HepG2 (cell line): Measurements from ENCODE around the gene ZNF512B. TPM values are rescaled to one million over a fixed set of nuclear protein-coding genes. Genes with fewer than 3 reads are reported as not detected.

ENCODE experiments used
- ATF7 ChIP-seq, 2 experiments: fragments of 450-650 bp in 1 of 2; sonication (generic) in 1 of 2; formaldehyde crosslinking in 1 of 2; IDR thresholded peaks; 2 replicates each; pipeline versions ENCODE4 v1.4.0 to v1.6.1; 2016 to 2020; ENCODE audit warnings: antibody characterized with exemption in 1 of 2, mild to moderate bottlenecking in 1 of 2, missing genetic modification reagents in 1 of 2
- ATRX ChIP-seq: sonication (generic); formaldehyde crosslinking; IDR thresholded peaks from 2 replicates; pipeline ENCODE4 v1.4.0; 2020; ENCODE audit warnings: missing genetic modification reagents, borderline replicate concordance
- CHCHD3 ChIP-seq: sonication (generic); formaldehyde crosslinking; IDR thresholded peaks from 2 replicates; pipeline ENCODE4 v1.8.0; 2022; ENCODE audit warnings: mild to moderate bottlenecking, missing genetic modification reagents, moderate library complexity
- DPF2 ChIP-seq: sonication (generic); formaldehyde crosslinking; IDR thresholded peaks from 2 replicates; pipeline ENCODE4 v1.4.0; 2020; ENCODE audit warnings: mild to moderate bottlenecking, low read depth, missing genetic modification reagents, borderline replicate concordance
- GMEB1 ChIP-seq: sonication (generic); formaldehyde crosslinking; IDR thresholded peaks from 2 replicates; pipeline ENCODE4 v1.5.1; 2020; ENCODE audit warnings: missing genetic modification reagents, mild to moderate bottlenecking, borderline replicate concordance
- MED13 ChIP-seq: sonication (generic); formaldehyde crosslinking; IDR thresholded peaks from 2 replicates; pipeline ENCODE4 v1.5.0; 2020; ENCODE audit warnings: missing genetic modification reagents
- MEF2D ChIP-seq: sonication (generic); formaldehyde crosslinking; IDR thresholded peaks from 2 replicates; pipeline ENCODE4 v1.5.1; 2020; ENCODE audit warnings: mild to moderate bottlenecking, missing genetic modification reagents
- NCOA1 ChIP-seq: sonication (generic); formaldehyde crosslinking; IDR thresholded peaks from 2 replicates; pipeline ENCODE4 v1.9.0; 2021; ENCODE audit warnings: missing genetic modification reagents
- TBX3 ChIP-seq: fragments of 450-650 bp; IDR thresholded peaks from 2 replicates; pipeline ENCODE4 v1.6.1; 2017; ENCODE audit warnings: antibody characterized with exemption, mild to moderate bottlenecking, inconsistent platforms, borderline replicate concordance
- TERF1 ChIP-seq: sonication (generic); formaldehyde crosslinking; IDR thresholded peaks from 2 replicates; pipeline ENCODE4 v1.8.0; 2022; ENCODE audit warnings: mild to moderate bottlenecking, missing genetic modification reagents, moderate library complexity
- ZBTB10 ChIP-seq: sonication (generic); formaldehyde crosslinking; IDR thresholded peaks from 2 replicates; pipeline ENCODE4 v1.4.0; 2020; ENCODE audit warnings: missing genetic modification reagents, borderline replicate concordance
- ZBTB38 ChIP-seq: sonication (generic); formaldehyde crosslinking; IDR thresholded peaks from 2 replicates; pipeline ENCODE4 v1.5.1; 2020; ENCODE audit warnings: mild to moderate bottlenecking, missing genetic modification reagents
- ZNF232 ChIP-seq: sonication (generic); formaldehyde crosslinking; IDR thresholded peaks from 2 replicates; pipeline ENCODE4 v1.4.0; 2020; ENCODE audit warnings: missing genetic modification reagents, borderline replicate concordance
- ZNF264 ChIP-seq: sonication (generic); formaldehyde crosslinking; IDR thresholded peaks from 2 replicates; pipeline ENCODE4 v1.4.0; 2020; ENCODE audit warnings: missing genetic modification reagents
- ZNF383 ChIP-seq: sonication (generic); formaldehyde crosslinking; IDR thresholded peaks from 2 replicates; pipeline ENCODE4 v1.4.0; 2020; ENCODE audit warnings: missing genetic modification reagents, mild to moderate bottlenecking, borderline replicate concordance
- ZNF557 ChIP-seq: sonication (generic); formaldehyde crosslinking; IDR thresholded peaks from 2 replicates; pipeline ENCODE4 v1.4.0; 2020; ENCODE audit warnings: missing genetic modification reagents
- ZNF740 ChIP-seq: sonication (generic); formaldehyde crosslinking; IDR thresholded peaks from 2 replicates; pipeline ENCODE4 v1.4.0; 2020; ENCODE audit warnings: missing genetic modification reagents
- ZUFSP ChIP-seq: sonication (generic); formaldehyde crosslinking; IDR thresholded peaks from 2 replicates; pipeline ENCODE4 v1.9.0; 2021; ENCODE audit warnings: missing genetic modification reagents, mild to moderate bottlenecking, borderline replicate concordance
- polyA plus RNA-seq, 8 experiments: library from polyadenylated mRNA; depleted of rRNA in 3 of 8; stranded (reverse) in 7 of 8; unstranded in 1 of 8; fragments of >200 nt; fragmentation: Illumina TruSeq in 4 of 8; extraction: Trizol in 4 of 8; gene quantifications; 2 replicates each; pipeline versions ENCODE4 v1.2.1 to v1.2.3, GENCODE V29; 2011 to 2016; ENCODE audit warnings: low read depth in 4 of 8, missing spikeins in 1 of 8, mixed read lengths in 1 of 8; ENCODE audit not compliant: insufficient read depth in 1 of 8
- total RNA-seq, 5 experiments: library from RNA; depleted of rRNA; stranded (reverse); fragments of >200 nt; fragmentation: Illumina TruSeq; extraction: Trizol; gene quantifications; 2 replicates each; pipeline ENCODE4 v1.2.3, GENCODE V29; 2016; ENCODE audit warnings: low read depth in 1 of 5

Gene ZNF512B
- total and polyA plus RNA-seq, 2 of the 13 experiments (the other 11 are each of a cell fraction or from before 2014, with no cell fraction given), result 11.5 to 30.6 TPM

- TF ChIP-seq GMEB1 (CRISPR knock-in tag), result no peak; the same call in 1 of the 2 replicates
- TF ChIP-seq MEF2D (CRISPR knock-in tag), result peak; percentile 24; the same call in 1 of the 2 replicates
- TF ChIP-seq ZNF740 (CRISPR knock-in tag), result no peak
- no peak for TF ChIP-seq MED13 (CRISPR knock-in tag)
- no peak for TF ChIP-seq NCOA1 (CRISPR knock-in tag)
- no peak for TF ChIP-seq ZUFSP
- peak; percentile 88; the same call in 1 of the 2 replicates for TF ChIP-seq ZNF557 (CRISPR knock-in tag)
- no peak for TF ChIP-seq DPF2
- no peak for TF ChIP-seq ATRX (CRISPR knock-in tag)
- TF ChIP-seq CHCHD3 (CRISPR knock-in tag), result 0 out of 2 replicates have a peak, but pooled peaks have one; percentile 53
- TF ChIP-seq ATF7 (IDR thresholded peaks at IDR 0.05), result no peak
- no peak for TF ChIP-seq ATF7 (CRISPR knock-in tag; IDR thresholded peaks at IDR 0.05)
- peak; percentile 74; the same call in 1 of the 2 replicates for TF ChIP-seq ZBTB38 (CRISPR knock-in tag)
- no peak for TF ChIP-seq TBX3
- TF ChIP-seq ZBTB10 (CRISPR knock-in tag), result no peak
- peak; percentile 82; the same call in 1 of the 2 replicates for TF ChIP-seq ZNF232
- TF ChIP-seq ZNF383 (CRISPR knock-in tag), result no peak
- TF ChIP-seq TERF1 (CRISPR knock-in tag), result no peak
- no peak for TF ChIP-seq ZNF264 (CRISPR knock-in tag)
These were observed 12.6 kb downstream of the ZNF512B start (continued) for GRCh38 chr20:63957004-63957689.
